Fibroblast of gingiva (primary cell): ENCODE results near the gene TATDN2.
"Not testable (repeated sequence)": the region's sequence is repeated elsewhere in the genome, so short reads cannot be mapped to it uniquely, and the experiment has no call there.

ENCODE experiments used
- DNase-seq: peaks from one replicate; pipeline ENCODE4 v3.0.0-alpha.2; 2011; ENCODE audit warnings: low read depth

Gene TATDN2

GRCh38 chr3:10272476-10272875 is 24.2 kb downstream of the TATDN2 start:
- DNase-seq, result not testable (repeated sequence)

GRCh38 chr3:10272977-10273376 is 24.7 kb downstream of the TATDN2 start:
- no peak for DNase-seq

- peak; percentile 21 for DNase-seq
Observed at GRCh38 chr3:10273702-10274305, 25.5 kb downstream of the TATDN2 start.

GRCh38 chr3:10274601-10275000 is 26.3 kb downstream of the TATDN2 start:
- DNase-seq, result no peak

- no peak for DNase-seq
Observed at GRCh38 chr3:10277115-10277625, 28.9 kb downstream of the TATDN2 start.

- DNase-seq, result no peak
Observed at GRCh38 chr3:10278501-10278900, 30.2 kb downstream of the TATDN2 start.

- DNase-seq, result no peak
Observed at GRCh38 chr3:10279384-10280176, 31.3 kb downstream of the TATDN2 start.

GRCh38 chr3:10280177-10280529 is 31.9 kb downstream of the TATDN2 start:
- no peak for DNase-seq

- DNase-seq, result no peak
Observed at GRCh38 chr3:10280571-10280970, 32.3 kb downstream of the TATDN2 start.

- no peak for DNase-seq
Observed at GRCh38 chr3:10281951-10282350, 33.7 kb downstream of the TATDN2 start.

- DNase-seq, result no peak
Observed at GRCh38 chr3:10283638-10284037, 35.4 kb downstream of the TATDN2 start.

- DNase-seq, result no peak
Observed at GRCh38 chr3:10284496-10284895, 36.2 kb downstream of the TATDN2 start.

GRCh38 chr3:10285272-10286132 is 37.2 kb downstream of the TATDN2 start:
- no peak for DNase-seq

GRCh38 chr3:10286133-10286524 is 37.9 kb downstream of the TATDN2 start:
- DNase-seq, result no peak

- DNase-seq, result peak; percentile 19
Observed at GRCh38 chr3:10286596-10287295, 38.5 kb downstream of the TATDN2 start.

GRCh38 chr3:10287936-10288574 is 39.8 kb downstream of the TATDN2 start:
- DNase-seq, result no peak

- DNase-seq, result no peak
Observed at GRCh38 chr3:10288575-10288960, 40.3 kb downstream of the TATDN2 start.

- DNase-seq, result no peak
Observed at GRCh38 chr3:10289077-10289476, 40.8 kb downstream of the TATDN2 start.

- no peak for DNase-seq
Observed at GRCh38 chr3:10289787-10290355, 41.6 kb downstream of the TATDN2 start.

- DNase-seq, result no peak
Observed at GRCh38 chr3:10290481-10291176, 42.4 kb downstream of the TATDN2 start.

GRCh38 chr3:10291641-10292040 is 43.4 kb downstream of the TATDN2 start:
- no peak for DNase-seq
